BJ (cell line): ENCODE results near the gene SLC16A7. TPM values are rescaled to one million over a fixed set of nuclear protein-coding genes. Genes with fewer than 3 reads are reported as not detected.
A peak's percentile ranks its signal among the peaks of the same experiment; 100 is the strongest.

Experiments
- CTCF ChIA-PET: fragments of 350-600 bp; formaldehyde crosslinking; extraction: SDS; loops from one replicate; lab custom pipeline; 2021; ENCODE audit warnings: antibody characterized with exemption, inconsistent platforms; lab: Yijun Ruan, JAX
- POLR2A ChIA-PET: fragments of 300-600 bp; sonication (Branson Sonifier 250); formaldehyde crosslinking; extraction: SDS; loops from one replicate; lab custom pipeline; 2021; ENCODE audit warnings: antibody characterized with exemption; lab: Charles Lee
- DNase-seq: peaks from one replicate; pipeline ENCODE4 v3.0.0-alpha.2; 2011; ENCODE audit warnings: low read depth
- H3K27me3 ChIP-seq: 2 replicates; pipeline ENCODE4 v1.6.0; 2011; ENCODE audit warnings: low read length; ENCODE audit not compliant: control insufficient read depth, insufficient read depth
- H3K36me3 ChIP-seq: 2 replicates; pipeline ENCODE4 v1.5.1; 2011; ENCODE audit warnings: low read length; ENCODE audit not compliant: control insufficient read depth, insufficient read depth
- H3K4me3 ChIP-seq: 2 replicates; pipeline ENCODE4 v1.5.1; 2011; ENCODE audit warnings: low read depth, mild to moderate bottlenecking, control low read depth, low read length
- CTCF ChIP-seq: IDR thresholded peaks from 2 replicates; pipeline ENCODE4 v1.5.1; 2011; ENCODE audit warnings: low read depth, mild to moderate bottlenecking, control low read depth, inconsistent platforms, low read length, moderate library complexity; ENCODE audit not compliant: insufficient read depth
- polyA plus RNA-seq: library from polyadenylated mRNA; depleted of rRNA; stranded (reverse); fragments of >200 nt; gene quantifications from 2 replicates; pipeline ENCODE4 v1.2.3, GENCODE V29; 2011

SLC16A7 gene
- polyA plus RNA-seq, 1 experiment: 23.0 TPM

GRCh38 chr12:59787610-59788009 lies 191.8 kb downstream of the SLC16A7 start:
- Histone ChIP-seq H3K36me3 (no peaks in the 10 kb centered on the region), H3K27me3 (no peaks in the 10 kb centered on the region), H3K4me3 (no peak overlapping the region)
- POLR2A ChIA-PET: no interaction called here
- TF ChIP-seq CTCF: no peak
- no peak for DNase-seq
- CTCF ChIA-PET: interaction anchor here (1.3 kb wide), 1 partner anchor 342 kb away, joined by 3 read pairs; no protein-coding TSS in a partner anchor

- Histone ChIP-seq H3K4me3 (no peak overlapping the region), H3K36me3 (no peaks in the 10 kb centered on the region; the same call in 1 of the 2 replicates), H3K27me3 (no peaks in the 10 kb centered on the region)
- CTCF ChIA-PET: no interaction called here
- POLR2A ChIA-PET: no interaction called here
- no peak for DNase-seq
- TF ChIP-seq CTCF: no peak
Observed at GRCh38 chr12:59792647-59793046, 196.8 kb downstream of the SLC16A7 start.

- ChIA-PET CTCF (interaction anchor here (0.8 kb wide), 1 partner anchor 375 kb away, joined by 4 read pairs; no protein-coding TSS in a partner anchor), POLR2A (no interaction called here)
- no peak for DNase-seq
- no peak overlapping the region for H3K4me3 ChIP-seq
- H3K27me3 ChIP-seq: no peaks in the 10 kb centered on the region
- no peaks in the 10 kb centered on the region for H3K36me3 ChIP-seq
- TF ChIP-seq CTCF: no peak
Observed at GRCh38 chr12:59803735-59804134, 207.9 kb downstream of the SLC16A7 start.

- CTCF ChIA-PET: interaction anchor here (1.0 to 4.4 kb wide), 11 partner anchors 9 to 421 kb away, joined by 3 to 24 read pairs (median 4); no protein-coding TSS in a partner anchor
- no peak for DNase-seq
- H3K27me3 ChIP-seq: no peaks in the 10 kb centered on the region
- no peak overlapping the region for H3K4me3 ChIP-seq
- no peaks in the 10 kb centered on the region for H3K36me3 ChIP-seq
- peak; percentile 69 for TF ChIP-seq CTCF
- POLR2A ChIA-PET: no interaction called here
Observed at GRCh38 chr12:59808317-59808910, 212.6 kb downstream of the SLC16A7 start.

- H3K27me3 ChIP-seq: no peaks in the 10 kb centered on the region
- ChIA-PET POLR2A (interaction anchor here (0.7 kb wide), 1 partner anchor 75 kb away, joined by 3 read pairs; no protein-coding TSS in a partner anchor), CTCF (no interaction called here)
- DNase-seq: no peak
- no peak overlapping the region for H3K4me3 ChIP-seq
- H3K36me3 ChIP-seq: no peaks in the 10 kb centered on the region
- TF ChIP-seq CTCF: no peak
Observed at GRCh38 chr12:59811991-59812390, 216.2 kb downstream of the SLC16A7 start.
